ENCODE results near the gene SPOCD1. TPM values are rescaled to one million over a fixed set of nuclear protein-coding genes. Genes with fewer than 3 reads are reported as not detected.

The SPOCD1 gene
- total and polyA plus RNA-seq, 4 donors = under 0.01 to 0.19 (median 0.12) TPM; not detected in 1

GRCh38 chr1:31830065-31830464, 14.2 kb upstream of the SPOCD1 start:
- WGBS = 96% methylated on average over 10 of the region's 10 CpGs

More at GRCh38 chr1:31830065-31830464, 14.2 kb upstream of the SPOCD1 start:
- H3K4me3 ChIP-seq (ENCODE audit: low read depth in 1 of 3, low read length in 3 of 3) = no peak overlapping the region
- H3K9me3 ChIP-seq (ENCODE audit: control insufficient read depth in 4 of 4, low read length in 3 of 4) = no peaks in the 10 kb centered on the region
- no peak overlapping the region for H3K27ac ChIP-seq (ENCODE audit: low read depth in 1 of 2, low read length in 2 of 2)
- TF ChIP-seq CTCF (IDR thresholded peaks at IDR 0.05; ENCODE audit: low read depth, low read length, missing input control) (no peak), ATF3 (IDR thresholded peaks at IDR 0.05) (no peak), HNF4G (IDR thresholded peaks at IDR 0.05) (no peak), NR2F2 (IDR thresholded peaks at IDR 0.05) (no peak), SP1 (IDR thresholded peaks at IDR 0.05) (no peak), RAD21 (IDR thresholded peaks at IDR 0.05) (no peak), MAX (IDR thresholded peaks at IDR 0.05) (no peak), TAF1 (conservative IDR thresholded peaks at IDR 0.05) (no peak), HNF4A (conservative IDR thresholded peaks at IDR 0.05) (no peak), EGR1 (IDR thresholded peaks at IDR 0.05; ENCODE audit: low read depth in 2 of 2) (no peak), RXRA (IDR thresholded peaks at IDR 0.05) (no peak), GABPA (IDR thresholded peaks at IDR 0.05 in 1 of 2, conservative IDR thresholded peaks at IDR 0.05 in 1 of 2) (no peak), JUND (IDR thresholded peaks at IDR 0.05) (no peak), REST (IDR thresholded peaks at IDR 0.05) (no peak), FOXA1 (IDR thresholded peaks at IDR 0.05) (no peak), FOXA2 (IDR thresholded peaks at IDR 0.05) (no peak), ZBTB33 (IDR thresholded peaks at IDR 0.05) (no peak), YY1 (IDR thresholded peaks at IDR 0.05) (no peak)
- H3K36me3 ChIP-seq (ENCODE audit: control insufficient read depth in 4 of 4, insufficient read depth in 3 of 4, low read depth in 1 of 4, low read length in 3 of 4) = no peaks in the 10 kb centered on the region
- H3K9ac ChIP-seq (ENCODE audit: low read depth in 1 of 2, low read length in 2 of 2) = no peak overlapping the region
- no peak for DNase-seq (ENCODE audit: low spot score)
- H3K4me1 ChIP-seq (ENCODE audit: control insufficient read depth in 4 of 4, insufficient read depth in 4 of 4, low read length in 3 of 4) = no peaks in the 10 kb centered on the region
- no peaks in the 10 kb centered on the region for H3K27me3 ChIP-seq (ENCODE audit: control insufficient read depth in 4 of 4, insufficient read depth in 4 of 4, low read length in 3 of 4)

Data from liver (tissue), 9 donors.